Keratinocyte (primary cell): ENCODE data around the gene IGFBP4. TPM values are rescaled to one million over a fixed set of nuclear protein-coding genes. Genes with fewer than 3 reads are reported as not detected.
A peak's percentile ranks its signal among the peaks of the same experiment; 100 is the strongest.

ENCODE experiments used
- DNase-seq: peaks from one replicate; pipeline ENCODE4 v3.0.0-alpha.2; 2011; ENCODE audit warnings: low read depth, missing footprints, low spot score
- FAIRE-seq: peaks from 2 replicates; lab custom pipeline; 2011; peaks lifted over from hg19 to GRCh38; lab: Jason Lieb, UNC
- H2AFZ ChIP-seq: 2 replicates; pipeline ENCODE4 v1.6.0; 2012; ENCODE audit warnings: low read length, control low read depth, inconsistent platforms; ENCODE audit not compliant: control insufficient read depth
- H3K27ac ChIP-seq: 2 replicates; pipeline ENCODE4 v1.5.1; 2011; ENCODE audit warnings: low read length; ENCODE audit not compliant: control insufficient read depth, insufficient read depth
- H3K27me3 ChIP-seq: 3 replicates; pipeline ENCODE4 v1.6.0; 2011; ENCODE audit warnings: low read length; ENCODE audit not compliant: control insufficient read depth, insufficient read depth; ENCODE audit errors: extremely low read depth
- H3K36me3 ChIP-seq, 2 experiments: 2 replicates in 1 of 2; 3 replicates in 1 of 2; pipeline ENCODE4 v1.5.1; 2011; ENCODE audit warnings: low read length in 2 of 2, mild to moderate bottlenecking in 1 of 2; ENCODE audit not compliant: control insufficient read depth in 2 of 2, insufficient read depth in 2 of 2; ENCODE audit errors: extremely low read depth in 1 of 2
- H3K4me1 ChIP-seq: 3 replicates; pipeline ENCODE4 v1.5.1; 2011; ENCODE audit warnings: low read length; ENCODE audit not compliant: control insufficient read depth, insufficient read depth; ENCODE audit errors: extremely low read depth
- H3K4me2 ChIP-seq: 3 replicates; pipeline ENCODE4 v1.6.0; 2011; ENCODE audit warnings: low read depth, low read length; ENCODE audit not compliant: control insufficient read depth, insufficient read depth; ENCODE audit errors: extremely low read depth
- H3K4me3 ChIP-seq, 3 experiments: fragments of 200-600 bp in 1 of 3; sonication (generic) in 1 of 3; 2 replicates in 2 of 3; 3 replicates in 1 of 3; pipeline ENCODE4 v1.5.1; 2011 to 2016; ENCODE audit warnings: low read length in 3 of 3, mild to moderate bottlenecking in 3 of 3, control low read depth in 2 of 3, inconsistent platforms in 1 of 3, low read depth in 1 of 3, mixed read lengths in 1 of 3, mixed run types in 1 of 3, moderate library complexity in 1 of 3; ENCODE audit not compliant: control insufficient read depth in 2 of 3, insufficient read depth in 2 of 3; ENCODE audit errors: extremely low read depth in 1 of 3
- H3K79me2 ChIP-seq: 2 replicates; pipeline ENCODE4 v1.6.0; 2012; ENCODE audit warnings: low read length; ENCODE audit not compliant: control insufficient read depth, insufficient read depth
- H3K9ac ChIP-seq: 3 replicates; pipeline ENCODE4 v1.6.0; 2011; ENCODE audit warnings: low read length; ENCODE audit not compliant: control insufficient read depth, insufficient read depth; ENCODE audit errors: extremely low read depth
- H3K9me1 ChIP-seq: 3 replicates; pipeline ENCODE4 v1.6.0; 2011; ENCODE audit warnings: low read length; ENCODE audit not compliant: control insufficient read depth, insufficient read depth; ENCODE audit errors: extremely low read depth
- H3K9me3 ChIP-seq: 2 replicates; pipeline ENCODE4 v1.5.1; 2012; ENCODE audit warnings: low read depth, low read length; ENCODE audit not compliant: control insufficient read depth
- H4K20me1 ChIP-seq: 3 replicates; pipeline ENCODE4 v1.6.0; 2011; ENCODE audit warnings: low read length; ENCODE audit not compliant: control insufficient read depth, insufficient read depth; ENCODE audit errors: extremely low read depth
- EZH2 ChIP-seq: IDR thresholded peaks from one replicate; pipeline ENCODE4 v1.6.1; 2012; ENCODE audit warnings: inconsistent platforms, mild to moderate bottlenecking, low read length, moderate library complexity
- dilution Hi-C: fragments of 300-500 bp; cut with MboI; formaldehyde crosslinking; loops from one replicate; pipeline ENCODE4 v1.7.0; 2020; ENCODE audit warnings: low sequenced_read_pairs; ENCODE audit not compliant: extremely low pct_ligation_motif_present
- polyA plus RNA-seq, 5 experiments: library from polyadenylated mRNA; depleted of rRNA in 3 of 5; stranded (reverse) in 3 of 5; stranded (forward) in 1 of 5; unstranded in 1 of 5; fragments of >200 nt; gene quantifications; 1 replicate in 1 of 5; 2 replicates in 3 of 5; 3 replicates in 1 of 5; pipeline versions ENCODE4 v1.2.1 to v1.2.3, GENCODE V29; 2011 to 2012; ENCODE audit warnings: missing spikeins in 2 of 5, low read depth in 1 of 5, low replicate concordance in 1 of 5
- TF ChIP-seq, protein P1 (sequence below), 3 experiments: IDR thresholded peaks in 1 of 3; conservative IDR thresholded peaks in 1 of 3; optimal IDR thresholded peaks in 1 of 3; 2 replicates in 2 of 3; 3 replicates in 1 of 3; pipeline versions ENCODE3 to v1.5.1; 2011; ENCODE audit warnings: low read length in 3 of 3, mild to moderate bottlenecking in 3 of 3, moderate library complexity in 2 of 3, control low read depth in 1 of 3, inconsistent platforms in 1 of 3; ENCODE audit not compliant: insufficient read depth in 2 of 3; ENCODE audit errors: extremely low read depth in 1 of 3

The IGFBP4 gene
- polyA plus RNA-seq, 1 donor (not counting 4 experiments of a cell fraction or from before 2014, with no cell fraction given): 6.0 TPM

DNA sequence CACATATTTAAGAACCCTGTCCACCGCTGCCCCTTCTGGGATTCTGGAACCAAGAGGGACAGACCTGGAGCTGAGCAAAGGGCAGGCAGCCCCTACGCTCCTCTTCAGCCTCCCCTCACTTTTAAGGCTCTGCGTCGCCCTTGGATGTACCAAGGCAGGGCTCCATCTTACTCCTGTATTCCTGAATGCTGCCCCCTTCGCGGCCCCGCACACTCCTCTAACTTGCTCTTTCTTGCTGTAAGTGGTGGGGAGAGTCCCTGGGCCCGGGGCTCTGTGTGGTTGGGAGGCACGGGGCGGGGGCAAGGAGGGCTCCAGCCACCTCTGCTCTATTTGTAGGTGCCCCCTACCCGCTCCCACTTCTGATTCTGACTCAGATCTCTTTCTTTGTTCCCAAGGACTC is 56.9 kb downstream of the IGFBP4 start:
- Histone ChIP-seq H3K4me1 (peaks cover 41% of the 10 kb centered on the region), H3K9me3 (no peaks in the 10 kb centered on the region), H3K9ac (peak overlapping the region; percentile 99), H3K27me3 (no peaks in the 10 kb centered on the region), H3K4me3 (peak overlapping the region; percentile 79 to 98 (median 91)), H3K36me3 (peaks cover 22 to 50% of the 10 kb centered on the region in 2 experiments), H3K27ac (peak overlapping the region; percentile 94), H3K9me1 (peaks cover 4% of the 10 kb centered on the region), H3K4me2 (peak overlapping the region; percentile 98), H2AFZ (no peak overlapping the region), H4K20me1 (peaks cover 50% of the 10 kb centered on the region), H3K79me2 (peaks cover 73% of the 10 kb centered on the region)
- FAIRE-seq (no peak), DNase-seq (no peak)
- dilution Hi-C loops: no loop called here
- TF ChIP-seq, protein P1, sequence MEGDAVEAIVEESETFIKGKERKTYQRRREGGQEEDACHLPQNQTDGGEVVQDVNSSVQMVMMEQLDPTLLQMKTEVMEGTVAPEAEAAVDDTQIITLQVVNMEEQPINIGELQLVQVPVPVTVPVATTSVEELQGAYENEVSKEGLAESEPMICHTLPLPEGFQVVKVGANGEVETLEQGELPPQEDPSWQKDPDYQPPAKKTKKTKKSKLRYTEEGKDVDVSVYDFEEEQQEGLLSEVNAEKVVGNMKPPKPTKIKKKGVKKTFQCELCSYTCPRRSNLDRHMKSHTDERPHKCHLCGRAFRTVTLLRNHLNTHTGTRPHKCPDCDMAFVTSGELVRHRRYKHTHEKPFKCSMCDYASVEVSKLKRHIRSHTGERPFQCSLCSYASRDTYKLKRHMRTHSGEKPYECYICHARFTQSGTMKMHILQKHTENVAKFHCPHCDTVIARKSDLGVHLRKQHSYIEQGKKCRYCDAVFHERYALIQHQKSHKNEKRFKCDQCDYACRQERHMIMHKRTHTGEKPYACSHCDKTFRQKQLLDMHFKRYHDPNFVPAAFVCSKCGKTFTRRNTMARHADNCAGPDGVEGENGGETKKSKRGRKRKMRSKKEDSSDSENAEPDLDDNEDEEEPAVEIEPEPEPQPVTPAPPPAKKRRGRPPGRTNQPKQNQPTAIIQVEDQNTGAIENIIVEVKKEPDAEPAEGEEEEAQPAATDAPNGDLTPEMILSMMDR (optimal IDR thresholded peaks at IDR 0.05 in 1 of 3, IDR thresholded peaks at IDR 0.05 in 1 of 3, conservative IDR thresholded peaks at IDR 0.05 in 1 of 3; ENCODE audit: extremely low read depth in 1 of 3, insufficient read depth in 2 of 3, low read length in 3 of 3): no peak
- TF ChIP-seq EZH2: no peak

DNA sequence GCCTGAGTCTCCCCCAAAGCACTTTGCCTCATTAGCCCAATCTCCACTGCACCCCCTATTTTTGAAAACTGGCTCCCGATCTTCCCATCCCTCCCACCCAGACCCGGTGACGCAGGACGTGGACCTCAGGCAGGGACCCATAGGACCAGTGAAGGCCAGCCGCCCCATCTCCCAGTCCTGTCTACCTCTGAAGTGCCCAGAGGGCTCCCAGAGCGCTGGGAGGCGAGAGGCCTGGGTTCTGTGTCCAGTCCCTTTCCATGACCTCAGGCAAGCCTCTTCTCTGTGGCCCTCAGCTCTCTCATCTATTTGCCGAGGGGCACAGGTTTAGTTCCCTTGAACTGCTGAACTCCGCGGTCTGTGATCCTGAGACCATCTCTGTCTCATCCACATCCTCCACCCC is 57.5 kb downstream of the IGFBP4 start:
- peak overlapping the region; percentile 99 for H3K9ac ChIP-seq
- peaks cover 44% of the 10 kb centered on the region for H4K20me1 ChIP-seq
- TF ChIP-seq, protein P1 (optimal IDR thresholded peaks at IDR 0.05 in 1 of 3, IDR thresholded peaks at IDR 0.05 in 1 of 3, conservative IDR thresholded peaks at IDR 0.05 in 1 of 3; ENCODE audit: extremely low read depth in 1 of 3, insufficient read depth in 2 of 3, low read length in 3 of 3): no peak
- no peak for TF ChIP-seq EZH2
- peaks cover 68% of the 10 kb centered on the region for H3K79me2 ChIP-seq
- H3K9me3 ChIP-seq: no peaks in the 10 kb centered on the region
- H3K4me3 ChIP-seq: peak overlapping the region; percentile 79 to 98 (median 91)
- peaks cover 22 to 45% of the 10 kb centered on the region in 2 experiments for H3K36me3 ChIP-seq
- peak overlapping the region; percentile 98 for H3K4me2 ChIP-seq
- H2AFZ ChIP-seq: no peak overlapping the region
- DNase-seq (no peak), FAIRE-seq (no peak)
- peaks cover 35% of the 10 kb centered on the region for H3K4me1 ChIP-seq
- H3K27me3 ChIP-seq: no peaks in the 10 kb centered on the region
- dilution Hi-C loops: no loop called here
- peak overlapping the region; percentile 94 for H3K27ac ChIP-seq
- H3K9me1 ChIP-seq: peaks cover 4% of the 10 kb centered on the region
